H9 (cell line): ENCODE data around the gene AFF4. TPM values are rescaled to one million over a fixed set of nuclear protein-coding genes. Genes with fewer than 3 reads are reported as not detected.
A peak's percentile ranks its signal among the peaks of the same experiment; 100 is the strongest.

Experiments
- DNase-seq: peaks from one replicate; pipeline ENCODE4 v3.0.0-alpha.2; 2017
- H2AFZ ChIP-seq: one replicate; pipeline ENCODE4 v1.6.1; 2013; ENCODE audit warnings: mild to moderate bottlenecking, low read length, control low read depth, moderate library complexity
- H2AK5ac ChIP-seq: 2 replicates; pipeline ENCODE4 v1.6.1; 2013; ENCODE audit warnings: low read length, control low read depth, mixed read lengths; ENCODE audit not compliant: insufficient read length
- H2BK120ac ChIP-seq: one replicate; pipeline ENCODE4 v1.6.1; 2013; ENCODE audit warnings: low read depth, mild to moderate bottlenecking, low read length, control low read depth, inconsistent platforms; ENCODE audit not compliant: poor library complexity, severe bottlenecking
- H2BK12ac ChIP-seq: 2 replicates; pipeline ENCODE4 v1.6.1; 2013; ENCODE audit warnings: low read length, control low read depth, mixed read lengths, low read depth; ENCODE audit not compliant: insufficient read length
- H2BK15ac ChIP-seq: 2 replicates; pipeline ENCODE4 v1.6.1; 2013; ENCODE audit warnings: low read depth, low read length, control low read depth
- H2BK20ac ChIP-seq: one replicate; pipeline ENCODE4 v1.6.1; 2013; ENCODE audit warnings: low read depth, mild to moderate bottlenecking, low read length, control low read depth, inconsistent platforms; ENCODE audit not compliant: poor library complexity, severe bottlenecking
- H2BK5ac ChIP-seq: 2 replicates; pipeline ENCODE4 v1.6.1; 2013; ENCODE audit warnings: low read length, control low read depth, mixed read lengths; ENCODE audit not compliant: insufficient read length
- H3K14ac ChIP-seq: 2 replicates; pipeline ENCODE4 v1.6.1; 2013; ENCODE audit warnings: low read length, control low read depth; ENCODE audit not compliant: insufficient read depth
- H3K18ac ChIP-seq: 2 replicates; pipeline ENCODE4 v1.6.1; 2013; ENCODE audit warnings: low read depth, mild to moderate bottlenecking, mixed read lengths, low read length, control low read depth; ENCODE audit not compliant: insufficient read length
- H3K23ac ChIP-seq: 2 replicates; pipeline ENCODE4 v1.6.1; 2013; ENCODE audit warnings: low read length, control low read depth, mixed read lengths, low read depth; ENCODE audit not compliant: insufficient read length
- H3K23me2 ChIP-seq: 2 replicates; pipeline ENCODE4 v1.6.1; 2013; ENCODE audit warnings: low read depth, mild to moderate bottlenecking, mixed read lengths, low read length, control low read depth; ENCODE audit not compliant: insufficient read length, poor library complexity, severe bottlenecking
- H3K27ac ChIP-seq: 2 replicates; pipeline ENCODE4 v1.5.1; 2013; ENCODE audit warnings: low read length, control low read depth, mixed read lengths, low read depth; ENCODE audit not compliant: insufficient read length
- H3K27me3 ChIP-seq: 2 replicates; pipeline ENCODE4 v1.6.1; 2013; ENCODE audit warnings: low read length, control low read depth, inconsistent platforms; ENCODE audit not compliant: insufficient read depth
- H3K4ac ChIP-seq: 2 replicates; pipeline ENCODE4 v1.6.1; 2013; ENCODE audit warnings: low read depth, mild to moderate bottlenecking, control low read depth, inconsistent platforms, low read length, moderate library complexity
- H3K4me1 ChIP-seq: 2 replicates; pipeline ENCODE4 v1.6.1; 2013; ENCODE audit warnings: low read length, control low read depth, inconsistent platforms; ENCODE audit not compliant: insufficient read depth
- H3K4me2 ChIP-seq: 2 replicates; pipeline ENCODE4 v1.6.1; 2013; ENCODE audit warnings: low read length, control low read depth, mixed read lengths; ENCODE audit not compliant: insufficient read length, insufficient read depth
- H3K56ac ChIP-seq: 2 replicates; pipeline ENCODE4 v1.6.1; 2013; ENCODE audit warnings: low read depth, mild to moderate bottlenecking, mixed read lengths, low read length, control low read depth; ENCODE audit not compliant: insufficient read length
- H3K79me1 ChIP-seq: 2 replicates; pipeline ENCODE4 v1.6.1; 2013; ENCODE audit warnings: low read depth, mild to moderate bottlenecking, moderate library complexity, low read length, control low read depth, inconsistent platforms; ENCODE audit not compliant: insufficient read depth, poor library complexity, severe bottlenecking
- H3K79me2 ChIP-seq: 2 replicates; pipeline ENCODE4 v1.6.1; 2013; ENCODE audit warnings: low read length, control low read depth, inconsistent platforms; ENCODE audit not compliant: insufficient read depth
- H3K9ac ChIP-seq: 2 replicates; pipeline ENCODE4 v1.6.1; 2013; ENCODE audit warnings: low read length, control low read depth, mixed read lengths; ENCODE audit not compliant: insufficient read length; ENCODE audit errors: extremely low read depth
- H3K9me3 ChIP-seq: one replicate; pipeline ENCODE4 v1.6.1; 2013; ENCODE audit warnings: low read depth, low read length, inconsistent platforms; ENCODE audit not compliant: control insufficient read depth
- H3T11ph ChIP-seq: one replicate; pipeline ENCODE4 v1.6.1; 2013; ENCODE audit warnings: mild to moderate bottlenecking, low read length, control low read depth, inconsistent platforms
- H4K20me1 ChIP-seq: one replicate; pipeline ENCODE4 v1.6.1; 2013; ENCODE audit not compliant: control insufficient read depth, insufficient read length, insufficient read depth
- H4K5ac ChIP-seq: 2 replicates; pipeline ENCODE4 v1.6.1; 2013; ENCODE audit warnings: low read depth, mild to moderate bottlenecking, mixed read lengths, low read length, control low read depth; ENCODE audit not compliant: insufficient read length
- H4K8ac ChIP-seq: replicated peaks from 2 replicates; pipeline ENCODE4 v1.6.1; 2013; ENCODE audit warnings: low read length, control low read depth, mixed read lengths, low read depth; ENCODE audit not compliant: insufficient read length
- H4K91ac ChIP-seq: 2 replicates; pipeline ENCODE4 v1.6.1; 2013; ENCODE audit warnings: low read depth, mild to moderate bottlenecking, moderate library complexity, mixed read lengths, low read length, control low read depth; ENCODE audit not compliant: insufficient read length
- H3K27ac Mint-ChIP-seq, 3 experiments: 2 replicates in 2 of 3; 3 replicates in 1 of 3; pipeline ENCODE4 v1.8.0; 2020 to 2021; ENCODE audit warnings: mixed read lengths in 3 of 3, mild to moderate bottlenecking in 1 of 3, moderate library complexity in 1 of 3
- H3K27me3 Mint-ChIP-seq: 2 replicates; pipeline ENCODE4 v1.8.0; 2021; ENCODE audit warnings: low read depth, mild to moderate bottlenecking, moderate library complexity, mixed read lengths
- H3K36me3 Mint-ChIP-seq, 3 experiments: 2 replicates in 2 of 3; 3 replicates in 1 of 3; pipeline ENCODE4 v1.8.0; 2020 to 2021; ENCODE audit warnings: low read depth in 3 of 3, mixed read lengths in 3 of 3; ENCODE audit not compliant: insufficient read depth in 1 of 3
- H3K4me1 Mint-ChIP-seq, 2 experiments: 2 replicates each; pipeline ENCODE4 v1.8.0; 2020; ENCODE audit warnings: mixed read lengths in 2 of 2
- H3K4me3 Mint-ChIP-seq, 2 experiments: 2 replicates in 1 of 2; 3 replicates in 1 of 2; pipeline ENCODE4 v1.8.0; 2020 to 2021; ENCODE audit warnings: mild to moderate bottlenecking in 2 of 2, mixed read lengths in 2 of 2, moderate library complexity in 1 of 2
- H3K9me3 Mint-ChIP-seq, 2 experiments: 2 replicates in 1 of 2; 3 replicates in 1 of 2; pipeline ENCODE4 v1.8.0; 2020; ENCODE audit warnings: mild to moderate bottlenecking in 2 of 2, mixed read lengths in 2 of 2, moderate library complexity in 1 of 2
- WGBS: extraction: QIAGEN DNeasy Blood & Tissue Kit; methylation state at CpG from one replicate; pipeline ENCODE4 v1.1.7; 2013; ENCODE audit warnings: missing lambda C conversion rate, low lambda C conversion rate, mixed read lengths; ENCODE audit not compliant: insufficient read length; ENCODE audit errors: extremely low coverage; 5-methylcytosine and 5-hydroxymethylcytosine counted together
- total RNA-seq: library from RNA; stranded (reverse); gene quantifications from 2 replicates; pipeline ENCODE4 v1.2.1, GENCODE V29; 2021
- TF ChIP-seq, protein P1 (sequence below): fragments of 200-600 bp; sonication (generic); conservative IDR thresholded peaks from 3 replicates; pipeline ENCODE4 v1.8.0; 2021; ENCODE audit warnings: antibody characterized with exemption, mild to moderate bottlenecking

AFF4 gene
- total RNA-seq, 1 experiment from 2014 or later = 73.2 TPM

DNA sequence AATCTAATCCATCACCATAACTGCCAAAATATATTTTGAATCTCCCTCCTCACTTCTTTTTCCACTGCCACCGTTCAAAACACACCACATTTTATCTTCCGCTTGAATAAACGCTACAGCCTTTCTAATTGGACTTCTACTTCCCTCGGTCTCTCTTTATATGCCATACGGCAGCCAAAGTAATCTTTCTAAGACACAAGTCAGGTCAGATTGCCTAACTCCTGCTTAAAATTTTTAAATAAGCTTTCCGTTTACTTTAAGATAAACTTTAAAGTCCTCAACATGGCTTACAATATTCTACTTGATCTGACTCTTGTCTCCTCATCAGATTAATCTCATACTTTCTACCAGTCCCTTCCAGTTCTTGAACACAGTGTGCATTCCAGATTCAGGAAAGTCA lies 9.7 kb downstream of the AFF4 start:
- WGBS = 100% methylated on average over 3 of the region's 6 CpGs
- Histone ChIP-seq H4K91ac (no peak overlapping the region), H2BK15ac (no peak overlapping the region), H3K27ac (no peak overlapping the region), H2BK120ac (no peak overlapping the region), H3K18ac (no peak overlapping the region), H3K23me2 (no peaks in the 10 kb centered on the region), H2BK12ac (no peak overlapping the region), H3K4me1 (no peaks in the 10 kb centered on the region), H3K9ac (no peak overlapping the region), H3K9me3 (no peaks in the 10 kb centered on the region), H3K79me2 (peaks cover 56% of the 10 kb centered on the region; the same call in 1 of the 2 replicates), H2AFZ (no peak overlapping the region), H2BK20ac (no peak overlapping the region), H3K4me2 (no peak overlapping the region), H3K56ac (no peak overlapping the region), H3K79me1 (no peaks in the 10 kb centered on the region), H2AK5ac (no peak overlapping the region), H4K8ac (no peak overlapping the region), H3K14ac (no peak overlapping the region), H4K5ac (no peak overlapping the region), H3T11ph (no peak overlapping the region), H2BK5ac (no peak overlapping the region), H3K23ac (no peak overlapping the region), H4K20me1 (no peaks in the 10 kb centered on the region), H3K27me3 (no peaks in the 10 kb centered on the region), H3K4ac (no peak overlapping the region)
- peak overlapping the region in 1 of 3 experiments; percentile 14; a peak in 1 of 7 replicates for H3K27ac Mint-ChIP-seq
- TF ChIP-seq, protein P1, sequence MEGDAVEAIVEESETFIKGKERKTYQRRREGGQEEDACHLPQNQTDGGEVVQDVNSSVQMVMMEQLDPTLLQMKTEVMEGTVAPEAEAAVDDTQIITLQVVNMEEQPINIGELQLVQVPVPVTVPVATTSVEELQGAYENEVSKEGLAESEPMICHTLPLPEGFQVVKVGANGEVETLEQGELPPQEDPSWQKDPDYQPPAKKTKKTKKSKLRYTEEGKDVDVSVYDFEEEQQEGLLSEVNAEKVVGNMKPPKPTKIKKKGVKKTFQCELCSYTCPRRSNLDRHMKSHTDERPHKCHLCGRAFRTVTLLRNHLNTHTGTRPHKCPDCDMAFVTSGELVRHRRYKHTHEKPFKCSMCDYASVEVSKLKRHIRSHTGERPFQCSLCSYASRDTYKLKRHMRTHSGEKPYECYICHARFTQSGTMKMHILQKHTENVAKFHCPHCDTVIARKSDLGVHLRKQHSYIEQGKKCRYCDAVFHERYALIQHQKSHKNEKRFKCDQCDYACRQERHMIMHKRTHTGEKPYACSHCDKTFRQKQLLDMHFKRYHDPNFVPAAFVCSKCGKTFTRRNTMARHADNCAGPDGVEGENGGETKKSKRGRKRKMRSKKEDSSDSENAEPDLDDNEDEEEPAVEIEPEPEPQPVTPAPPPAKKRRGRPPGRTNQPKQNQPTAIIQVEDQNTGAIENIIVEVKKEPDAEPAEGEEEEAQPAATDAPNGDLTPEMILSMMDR = no peak
- H3K27me3 Mint-ChIP-seq = no peaks in the 10 kb centered on the region
- H3K4me3 Mint-ChIP-seq = no peak overlapping the region
- no peak for DNase-seq
- H3K9me3 Mint-ChIP-seq = no peaks in the 10 kb centered on the region
- H3K36me3 Mint-ChIP-seq = peaks cover 11 to 18% (median 18%) of the 10 kb centered on the region in 3 experiments; a peak in 6 of 7 replicates
- H3K4me1 Mint-ChIP-seq = peaks cover 4 to 11% of the 10 kb centered on the region in 2 experiments
